ENCODE results near the gene MYL2. TPM values are rescaled to one million over a fixed set of nuclear protein-coding genes. Genes with fewer than 3 reads are reported as not detected.

Gene MYL2
- total RNA-seq, 4 donors from 2014 or later = not detected

GRCh38 chr12:110865521-110865920, 54.9 kb downstream of the MYL2 start:
- no peaks in the 10 kb centered on the region for H3K9me3 ChIP-seq
- no peaks in the 10 kb centered on the region for H3K36me3 ChIP-seq
- H3K27me3 ChIP-seq = no peaks in the 10 kb centered on the region
- no peak overlapping the region for H3K27ac ChIP-seq (replicated peaks in 1 of 4)
- intact Hi-C loops (cut with DNase I) = no loop called here
- no peak for DNase-seq (ENCODE audit: extremely low spot score)
- no peak for TF ChIP-seq POLR2AphosphoS5 (IDR thresholded peaks at IDR 0.05)
- no peak for TF ChIP-seq POLR2A (IDR thresholded peaks at IDR 0.05; ENCODE audit: low read depth)
- TF ChIP-seq CTCF (IDR thresholded peaks at IDR 0.05) = no peak
- no peak for TF ChIP-seq EP300 (IDR thresholded peaks at IDR 0.05)
- WGBS = 84% methylated on average over 6 of the region's 6 CpGs
- no peaks in the 10 kb centered on the region for H3K4me1 ChIP-seq
- H3K4me3 ChIP-seq = no peak overlapping the region

- Histone ChIP-seq H3K4me1 (no peaks in the 10 kb centered on the region), H3K27me3 (no peaks in the 10 kb centered on the region), H3K27ac (replicated peaks in 1 of 4) (no peak overlapping the region), H3K9me3 (no peaks in the 10 kb centered on the region), H3K4me3 (no peak overlapping the region), H3K36me3 (no peaks in the 10 kb centered on the region)
- intact Hi-C loops (cut with DNase I) = no loop called here
- 91% methylated on average over 7 of the region's 7 CpGs for WGBS
- TF ChIP-seq POLR2AphosphoS5 (IDR thresholded peaks at IDR 0.05) = no peak
- no peak for TF ChIP-seq CTCF (IDR thresholded peaks at IDR 0.05)
- no peak for TF ChIP-seq EP300 (IDR thresholded peaks at IDR 0.05)
- no peak for TF ChIP-seq POLR2A (IDR thresholded peaks at IDR 0.05; ENCODE audit: low read depth)
- no peak for DNase-seq (ENCODE audit: extremely low spot score)
Observed at GRCh38 chr12:110863161-110863560, 57.2 kb downstream of the MYL2 start.

GRCh38 chr12:110862329-110862728, 58.0 kb downstream of the MYL2 start:
- no peak overlapping the region for H3K27ac ChIP-seq (replicated peaks in 1 of 4)
- TF ChIP-seq POLR2AphosphoS5 (IDR thresholded peaks at IDR 0.05) (no peak), EP300 (IDR thresholded peaks at IDR 0.05) (no peak), CTCF (IDR thresholded peaks at IDR 0.05) (no peak), POLR2A (IDR thresholded peaks at IDR 0.05; ENCODE audit: low read depth) (no peak)
- no peaks in the 10 kb centered on the region for H3K9me3 ChIP-seq
- H3K4me1 ChIP-seq = no peaks in the 10 kb centered on the region
- intact Hi-C loops (cut with DNase I) = no loop called here
- DNase-seq (ENCODE audit: extremely low spot score) = no peak
- H3K27me3 ChIP-seq = no peaks in the 10 kb centered on the region
- no peak overlapping the region for H3K4me3 ChIP-seq
- WGBS = 84% methylated on average over 7 of the region's 9 CpGs
- H3K36me3 ChIP-seq = no peaks in the 10 kb centered on the region

GRCh38 chr12:110861729-110862128, 58.6 kb downstream of the MYL2 start:
- no peak for TF ChIP-seq EP300 (IDR thresholded peaks at IDR 0.05)
- no peak for TF ChIP-seq POLR2A (IDR thresholded peaks at IDR 0.05; ENCODE audit: low read depth)
- TF ChIP-seq CTCF (IDR thresholded peaks at IDR 0.05) = no peak
- TF ChIP-seq POLR2AphosphoS5 (IDR thresholded peaks at IDR 0.05) = no peak
- H3K4me3 ChIP-seq = no peak overlapping the region
- 90% methylated on average over 7 of the region's 7 CpGs for WGBS
- no peaks in the 10 kb centered on the region for H3K36me3 ChIP-seq
- no peaks in the 10 kb centered on the region for H3K9me3 ChIP-seq
- no peak overlapping the region for H3K27ac ChIP-seq (replicated peaks in 1 of 4)
- H3K27me3 ChIP-seq = no peaks in the 10 kb centered on the region
- no peaks in the 10 kb centered on the region for H3K4me1 ChIP-seq
- DNase-seq (ENCODE audit: extremely low spot score) = no peak
- intact Hi-C loops (cut with DNase I) = no loop called here

Other genes starting within 250 kb of the MYL2 start
- gene HVCN1, start 231.5 kb downstream of the MYL2 start, total RNA-seq = 1 to 10 TPM; 5.4 to 8.9 (median 7.1) TPM
- 100 to 1,000 TPM in 3 of 4 donors, 10 to 100 TPM in 1; 92.2 to 120 (median 101) TPM for gene PPP1CC, start 177.7 kb downstream of the MYL2 start, total RNA-seq
- not detected for gene CCDC63, start 73.6 kb downstream of the MYL2 start, total RNA-seq
- gene CUX2, start 113.6 kb upstream of the MYL2 start, total RNA-seq = under 1 TPM in 2 of 4 donors, not detected in 2; 0.06 TPM